ENCODE results near the gene CDCA5.

DNA sequence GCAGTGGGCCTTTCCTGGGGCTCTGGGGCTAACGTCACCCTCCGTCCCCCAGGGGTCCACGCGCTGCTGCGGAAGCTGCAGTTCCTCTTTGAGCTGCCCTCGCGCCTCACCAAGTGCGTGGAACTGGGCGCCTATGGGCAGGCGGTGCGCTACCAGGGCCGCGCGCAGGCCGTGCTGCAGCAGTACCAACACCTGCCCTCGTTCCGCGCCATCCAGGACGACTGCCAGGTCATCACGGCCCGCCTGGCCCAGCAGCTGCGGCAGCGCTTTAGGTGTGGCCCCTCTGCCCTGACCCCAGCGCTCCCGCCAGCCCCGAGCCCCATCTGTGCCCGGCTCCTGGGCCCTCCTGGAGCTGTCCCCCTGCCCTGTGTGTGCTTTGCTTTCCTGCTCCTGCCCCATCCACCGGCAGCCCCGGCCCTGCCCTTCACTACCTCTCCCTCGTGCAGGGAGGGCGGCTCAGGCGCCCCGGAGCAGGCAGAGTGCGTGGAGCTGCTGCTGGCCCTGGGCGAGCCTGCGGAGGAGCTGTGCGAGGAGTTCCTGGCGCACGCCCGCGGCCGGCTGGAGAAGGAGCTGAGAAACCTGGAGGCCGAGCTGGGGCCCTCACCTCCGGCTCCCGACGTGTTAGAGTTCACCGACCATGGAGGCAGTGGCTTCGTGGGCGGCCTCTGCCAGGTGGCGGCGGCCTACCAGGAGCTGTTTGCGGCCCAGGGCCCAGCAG lies 24.1 kb upstream of the CDCA5 start:
- TF ChIP-seq, protein P1, sequence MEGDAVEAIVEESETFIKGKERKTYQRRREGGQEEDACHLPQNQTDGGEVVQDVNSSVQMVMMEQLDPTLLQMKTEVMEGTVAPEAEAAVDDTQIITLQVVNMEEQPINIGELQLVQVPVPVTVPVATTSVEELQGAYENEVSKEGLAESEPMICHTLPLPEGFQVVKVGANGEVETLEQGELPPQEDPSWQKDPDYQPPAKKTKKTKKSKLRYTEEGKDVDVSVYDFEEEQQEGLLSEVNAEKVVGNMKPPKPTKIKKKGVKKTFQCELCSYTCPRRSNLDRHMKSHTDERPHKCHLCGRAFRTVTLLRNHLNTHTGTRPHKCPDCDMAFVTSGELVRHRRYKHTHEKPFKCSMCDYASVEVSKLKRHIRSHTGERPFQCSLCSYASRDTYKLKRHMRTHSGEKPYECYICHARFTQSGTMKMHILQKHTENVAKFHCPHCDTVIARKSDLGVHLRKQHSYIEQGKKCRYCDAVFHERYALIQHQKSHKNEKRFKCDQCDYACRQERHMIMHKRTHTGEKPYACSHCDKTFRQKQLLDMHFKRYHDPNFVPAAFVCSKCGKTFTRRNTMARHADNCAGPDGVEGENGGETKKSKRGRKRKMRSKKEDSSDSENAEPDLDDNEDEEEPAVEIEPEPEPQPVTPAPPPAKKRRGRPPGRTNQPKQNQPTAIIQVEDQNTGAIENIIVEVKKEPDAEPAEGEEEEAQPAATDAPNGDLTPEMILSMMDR (conservative IDR thresholded peaks at IDR 0.05; ENCODE audit: low read depth, low read length): no peak
- no peak for TF ChIP-seq EZH2 (IDR thresholded peaks at IDR 0.05; ENCODE audit: borderline replicate concordance, low read depth, low read length, poor library complexity, severe bottlenecking)
